ENCODE measurements around the gene CDH13.

DNA sequence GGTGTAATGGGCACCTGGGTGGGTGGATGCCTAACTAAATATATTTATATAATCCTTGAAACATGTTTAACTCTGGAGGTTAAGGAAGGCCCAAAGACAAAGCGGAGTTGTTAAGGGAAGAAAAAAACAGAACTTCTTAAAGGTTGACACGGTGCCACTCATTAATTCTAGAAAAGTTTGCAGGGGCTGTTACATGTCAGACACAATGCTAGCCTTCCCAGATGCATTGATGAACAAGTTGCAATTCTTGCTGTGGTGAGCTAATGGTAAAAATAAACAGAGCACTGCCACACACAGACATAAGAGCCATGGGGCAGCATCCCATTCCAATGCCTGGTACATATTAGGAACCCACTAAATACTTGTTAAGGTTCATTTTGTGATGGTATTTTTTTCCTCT lies 109.5 kb downstream of the CDH13 start:
- TF ChIP-seq, protein P1, sequence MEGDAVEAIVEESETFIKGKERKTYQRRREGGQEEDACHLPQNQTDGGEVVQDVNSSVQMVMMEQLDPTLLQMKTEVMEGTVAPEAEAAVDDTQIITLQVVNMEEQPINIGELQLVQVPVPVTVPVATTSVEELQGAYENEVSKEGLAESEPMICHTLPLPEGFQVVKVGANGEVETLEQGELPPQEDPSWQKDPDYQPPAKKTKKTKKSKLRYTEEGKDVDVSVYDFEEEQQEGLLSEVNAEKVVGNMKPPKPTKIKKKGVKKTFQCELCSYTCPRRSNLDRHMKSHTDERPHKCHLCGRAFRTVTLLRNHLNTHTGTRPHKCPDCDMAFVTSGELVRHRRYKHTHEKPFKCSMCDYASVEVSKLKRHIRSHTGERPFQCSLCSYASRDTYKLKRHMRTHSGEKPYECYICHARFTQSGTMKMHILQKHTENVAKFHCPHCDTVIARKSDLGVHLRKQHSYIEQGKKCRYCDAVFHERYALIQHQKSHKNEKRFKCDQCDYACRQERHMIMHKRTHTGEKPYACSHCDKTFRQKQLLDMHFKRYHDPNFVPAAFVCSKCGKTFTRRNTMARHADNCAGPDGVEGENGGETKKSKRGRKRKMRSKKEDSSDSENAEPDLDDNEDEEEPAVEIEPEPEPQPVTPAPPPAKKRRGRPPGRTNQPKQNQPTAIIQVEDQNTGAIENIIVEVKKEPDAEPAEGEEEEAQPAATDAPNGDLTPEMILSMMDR (IDR thresholded peaks at IDR 0.05; ENCODE audit: extremely low read depth in 1 of 2, insufficient read depth in 1 of 2, low read depth in 1 of 2, low read length in 2 of 2), result no peak
- TF ChIP-seq JUN (IDR thresholded peaks at IDR 0.05; ENCODE audit: borderline replicate concordance, insufficient read depth, insufficient read length, low read depth), result no peak
- TF ChIP-seq EZH2 (IDR thresholded peaks at IDR 0.05; ENCODE audit: borderline replicate concordance, low read depth, low read length, severe bottlenecking), result no peak
- TF ChIP-seq POLR2A (IDR thresholded peaks at IDR 0.05; ENCODE audit: low read depth, low read length), result no peak
- TF ChIP-seq MYC (IDR thresholded peaks at IDR 0.05; ENCODE audit: low read depth, low read length), result no peak
- no peak for TF ChIP-seq FOS (IDR thresholded peaks at IDR 0.05; ENCODE audit: borderline replicate concordance, insufficient read depth, low read length)
- TF ChIP-seq POLR2AphosphoS5 (IDR thresholded peaks at IDR 0.05; ENCODE audit: insufficient read depth, low read depth, low read length), result no peak
- TF ChIP-seq, protein P2, sequence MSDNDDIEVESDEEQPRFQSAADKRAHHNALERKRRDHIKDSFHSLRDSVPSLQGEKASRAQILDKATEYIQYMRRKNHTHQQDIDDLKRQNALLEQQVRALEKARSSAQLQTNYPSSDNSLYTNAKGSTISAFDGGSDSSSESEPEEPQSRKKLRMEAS (IDR thresholded peaks at IDR 0.05; ENCODE audit: insufficient read depth, insufficient read length), result no peak

Measured in endothelial cell of umbilical vein (primary cell).